HT1080 (cell line): Measurements from ENCODE around the gene RIN2. TPM values are rescaled to one million over a fixed set of nuclear protein-coding genes. Genes with fewer than 3 reads are reported as not detected.

Experiments used
- DNase-seq: peaks from one replicate; pipeline ENCODE4 v3.0.0-alpha.2; 2015; ENCODE audit warnings: low read depth
- polyA plus RNA-seq, 2 experiments: library from polyadenylated mRNA; depleted of rRNA; stranded (reverse); fragments of >200 nt; gene quantifications; 2 replicates each; pipeline ENCODE4 v1.2.3, GENCODE V29; 2015
- total RNA-seq: library from RNA; depleted of rRNA; stranded (reverse); fragments of >200 nt; shearing (Covaris generic); gene quantifications from 2 replicates; pipeline ENCODE4 v1.2.3, GENCODE V29; 2014; rRNA removed

Gene RIN2, protein sequence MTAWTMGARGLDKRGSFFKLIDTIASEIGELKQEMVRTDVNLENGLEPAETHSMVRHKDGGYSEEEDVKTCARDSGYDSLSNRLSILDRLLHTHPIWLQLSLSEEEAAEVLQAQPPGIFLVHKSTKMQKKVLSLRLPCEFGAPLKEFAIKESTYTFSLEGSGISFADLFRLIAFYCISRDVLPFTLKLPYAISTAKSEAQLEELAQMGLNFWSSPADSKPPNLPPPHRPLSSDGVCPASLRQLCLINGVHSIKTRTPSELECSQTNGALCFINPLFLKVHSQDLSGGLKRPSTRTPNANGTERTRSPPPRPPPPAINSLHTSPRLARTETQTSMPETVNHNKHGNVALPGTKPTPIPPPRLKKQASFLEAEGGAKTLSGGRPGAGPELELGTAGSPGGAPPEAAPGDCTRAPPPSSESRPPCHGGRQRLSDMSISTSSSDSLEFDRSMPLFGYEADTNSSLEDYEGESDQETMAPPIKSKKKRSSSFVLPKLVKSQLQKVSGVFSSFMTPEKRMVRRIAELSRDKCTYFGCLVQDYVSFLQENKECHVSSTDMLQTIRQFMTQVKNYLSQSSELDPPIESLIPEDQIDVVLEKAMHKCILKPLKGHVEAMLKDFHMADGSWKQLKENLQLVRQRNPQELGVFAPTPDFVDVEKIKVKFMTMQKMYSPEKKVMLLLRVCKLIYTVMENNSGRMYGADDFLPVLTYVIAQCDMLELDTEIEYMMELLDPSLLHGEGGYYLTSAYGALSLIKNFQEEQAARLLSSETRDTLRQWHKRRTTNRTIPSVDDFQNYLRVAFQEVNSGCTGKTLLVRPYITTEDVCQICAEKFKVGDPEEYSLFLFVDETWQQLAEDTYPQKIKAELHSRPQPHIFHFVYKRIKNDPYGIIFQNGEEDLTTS
- 65.7 and 66.1 TPM in 2 replicates for total RNA-seq
- polyA plus RNA-seq (2015; cell fraction: cytosol; rRNA removed): 27.4 and 27.8 TPM in 2 replicates
- polyA plus RNA-seq (2015; cell fraction: nucleus; rRNA removed): 29.8 and 34.0 TPM in 2 replicates

DNA sequence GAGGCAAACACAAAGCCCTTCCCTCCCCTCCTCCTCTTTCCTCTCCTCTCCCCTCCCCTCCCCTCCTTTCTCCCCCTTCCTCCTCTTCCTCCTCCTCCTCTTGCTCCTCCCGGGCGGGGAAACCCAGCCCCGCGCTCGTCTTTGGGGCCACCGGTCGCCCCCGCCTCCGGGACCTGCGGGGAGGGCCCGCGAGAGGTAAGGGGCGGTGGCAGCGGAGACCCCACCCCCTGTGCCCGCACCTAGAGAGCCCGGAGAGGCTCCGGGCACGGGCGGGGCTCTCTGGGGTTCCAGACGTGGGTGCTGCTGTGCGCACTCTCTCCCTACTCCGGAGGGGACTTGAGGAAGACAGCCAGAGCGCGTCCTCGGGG lies at the start of gene RIN2:
TSS of gene RIN2 (plus strand) at position 126 of the 368 bp plus-strand sequence. CDS start 131,344 bp downstream, outside the sequence.
- DNase-seq: no peak

DNA sequence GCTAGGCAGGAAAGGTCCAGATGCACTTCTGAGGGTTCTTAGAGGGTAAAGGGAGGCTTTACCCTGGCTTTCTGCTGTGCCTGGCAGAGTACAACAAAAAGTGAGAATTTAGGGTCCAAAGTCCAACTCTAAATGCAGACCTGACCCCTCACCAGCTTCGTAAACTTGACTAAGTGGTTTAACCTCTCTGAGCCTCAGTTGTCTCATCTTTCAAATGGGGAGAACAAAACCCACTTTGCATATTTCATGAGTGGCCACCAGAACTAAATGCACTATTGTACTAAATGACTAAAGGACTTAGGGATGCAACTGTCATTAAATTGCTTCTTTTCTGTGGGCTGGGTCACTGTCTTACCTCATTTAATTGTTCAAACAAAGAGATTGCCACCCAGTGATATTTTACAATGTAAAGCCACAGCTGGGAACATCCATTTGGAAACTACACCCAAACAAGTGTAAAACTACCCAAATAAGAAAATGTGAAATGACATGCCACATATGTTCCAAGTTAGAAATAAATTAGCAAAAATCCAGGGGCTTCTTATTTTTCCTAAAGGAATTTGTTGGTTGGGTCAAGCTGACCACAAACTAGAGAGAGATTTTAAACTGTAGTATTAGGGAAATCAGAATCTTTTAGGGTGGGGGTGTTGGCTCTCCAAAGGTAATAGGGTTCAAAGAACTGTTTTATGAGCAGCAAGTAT lies 48.3 kb upstream of the RIN2 start:
- no peak for DNase-seq

DNA sequence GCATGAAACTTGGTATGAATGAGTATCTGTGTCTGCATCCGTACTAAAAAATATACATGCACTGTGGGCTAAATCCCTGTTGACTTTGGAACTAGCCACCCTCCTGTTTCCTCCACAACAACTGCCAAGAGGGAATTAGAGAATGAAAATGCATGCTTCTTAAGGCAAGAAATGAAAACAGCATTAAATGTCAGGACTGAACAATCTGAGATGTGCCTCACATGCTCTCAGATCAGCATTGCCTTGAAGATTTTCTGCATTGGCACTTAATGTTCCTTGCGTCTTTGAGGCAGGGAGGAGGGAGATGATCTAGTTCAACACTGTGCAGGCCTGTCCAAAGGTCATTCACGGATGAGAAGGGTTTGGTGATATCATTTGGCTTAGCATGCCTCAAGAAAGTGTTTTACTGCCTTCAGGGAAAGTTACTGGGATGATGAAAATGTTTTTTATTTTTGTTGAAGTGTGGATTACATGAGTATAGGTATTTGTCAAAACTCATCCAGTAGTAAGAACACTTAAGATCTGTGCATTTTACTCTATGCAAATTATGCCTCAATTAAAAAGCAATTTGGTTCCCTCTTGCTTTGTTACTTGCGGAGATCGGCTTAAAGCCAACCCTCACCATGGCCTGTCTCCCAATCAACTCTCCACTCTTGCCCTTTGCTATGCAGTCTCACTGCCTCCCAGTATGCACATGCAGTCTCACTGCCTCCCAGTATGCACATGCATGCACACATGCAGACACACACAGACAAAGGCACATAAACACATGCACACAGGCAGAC lies 47.5 kb upstream of the RIN2 start:
- DNase-seq: no peak

DNA sequence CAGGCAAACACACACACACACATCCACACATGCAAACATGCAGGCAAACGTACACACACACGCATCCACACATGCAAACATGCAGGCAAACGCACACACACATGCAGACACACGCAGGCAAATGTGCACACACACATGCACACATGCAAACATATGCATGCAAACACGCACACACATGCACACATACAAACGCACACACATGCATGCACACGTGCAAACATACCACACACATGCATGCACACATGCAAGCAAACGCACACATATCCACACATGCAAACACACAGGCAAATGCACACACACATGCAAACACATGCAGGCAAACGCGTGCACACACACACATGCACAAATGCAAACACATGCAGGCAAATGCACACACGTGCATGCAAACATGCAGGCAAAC lies 46.9 kb upstream of the RIN2 start:
- DNase-seq: no peak

DNA sequence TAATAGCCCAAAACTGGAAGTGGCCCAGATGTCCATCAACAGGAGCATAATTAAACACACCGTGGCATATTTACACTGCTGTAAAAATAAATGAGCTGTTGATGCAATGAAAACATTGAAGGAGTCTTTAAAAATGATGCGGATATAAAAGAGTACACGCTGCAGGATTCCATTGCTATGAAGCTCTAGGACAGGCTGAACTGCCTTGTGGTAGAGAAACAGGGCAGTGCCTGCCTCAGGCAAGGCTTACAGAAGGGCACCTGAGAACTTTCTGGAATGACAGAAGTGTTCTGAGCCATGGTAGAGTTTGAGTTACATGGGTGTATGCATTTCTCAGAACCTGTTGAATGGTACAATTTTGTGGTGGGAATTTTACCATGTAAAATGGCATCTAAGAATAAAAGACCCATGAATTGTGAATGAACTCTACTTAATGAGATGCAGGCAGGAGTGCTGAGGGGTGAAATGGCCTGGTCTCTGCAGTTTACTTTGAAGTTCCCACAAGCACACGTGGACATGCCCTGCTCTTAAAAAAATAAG lies 45.3 kb upstream of the RIN2 start:
- DNase-seq: no peak

DNA sequence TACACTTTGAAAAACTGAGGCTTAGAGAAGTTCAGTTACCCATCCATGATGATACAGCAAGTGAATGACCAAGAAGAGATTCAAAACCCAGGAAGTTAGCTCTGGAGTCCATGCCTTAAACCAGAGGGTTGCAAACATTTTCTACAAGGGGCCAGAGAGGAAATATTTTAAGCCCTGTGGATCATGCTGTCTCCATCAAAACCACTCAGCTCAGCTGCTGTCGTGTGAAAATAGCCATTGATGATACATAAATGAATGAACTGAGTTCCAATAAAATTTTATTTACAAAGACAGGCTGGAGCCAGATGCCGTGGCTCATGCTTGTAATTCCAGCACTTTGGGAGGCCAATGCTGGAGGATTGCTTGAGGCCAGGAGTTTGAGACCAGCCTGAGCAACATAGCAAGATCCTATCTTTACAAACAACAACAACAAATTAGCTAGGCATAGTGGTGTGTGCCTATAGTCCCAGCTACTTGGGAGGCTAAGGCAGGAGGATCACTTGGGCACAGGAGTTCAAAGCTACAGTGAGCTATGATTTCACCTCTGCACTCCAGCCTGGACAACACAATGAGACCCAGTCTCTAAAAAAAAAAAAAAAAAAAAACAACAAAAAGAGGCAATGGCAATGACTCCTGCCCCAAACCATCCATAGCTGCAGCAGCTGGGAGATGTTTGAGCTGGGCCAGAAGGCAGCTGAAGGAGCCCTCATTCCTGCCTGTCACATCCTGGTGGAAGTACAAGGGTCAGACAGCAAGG lies 44.1 kb upstream of the RIN2 start:
- no peak for DNase-seq

DNA sequence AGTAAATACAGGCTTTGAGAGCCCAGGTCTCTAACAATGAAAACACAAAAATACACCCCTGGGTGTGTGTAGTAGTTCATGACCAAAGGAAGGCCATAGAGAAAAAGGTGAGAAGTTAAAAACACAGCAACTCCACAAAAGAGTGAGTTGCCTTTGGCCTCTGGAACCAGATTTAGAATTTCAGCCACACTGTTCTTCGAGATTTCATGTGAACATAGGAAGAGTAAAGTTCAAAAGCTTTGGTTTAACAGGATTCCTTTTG lies 43.5 kb upstream of the RIN2 start:
- no peak for DNase-seq

DNA sequence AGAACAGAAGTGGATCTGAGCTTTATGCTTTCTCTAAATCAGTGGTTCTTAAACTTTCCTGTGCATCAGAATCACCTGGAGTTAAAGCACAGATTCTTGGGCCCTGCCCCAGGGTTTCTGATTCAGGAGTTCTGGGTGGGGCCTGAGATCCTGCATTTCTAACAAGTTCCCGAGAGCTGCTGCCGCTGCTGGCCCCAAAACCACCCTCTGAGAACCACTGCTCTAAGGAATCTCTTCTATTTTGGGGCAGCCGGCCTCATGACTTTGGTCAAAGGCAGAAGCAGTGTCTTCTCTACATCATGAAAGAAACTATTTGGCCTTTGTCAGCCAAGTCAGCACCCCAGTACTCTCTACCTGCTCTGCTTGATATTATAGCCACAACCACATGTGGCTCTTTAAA lies 42.1 kb upstream of the RIN2 start:
- DNase-seq: no peak

DNA sequence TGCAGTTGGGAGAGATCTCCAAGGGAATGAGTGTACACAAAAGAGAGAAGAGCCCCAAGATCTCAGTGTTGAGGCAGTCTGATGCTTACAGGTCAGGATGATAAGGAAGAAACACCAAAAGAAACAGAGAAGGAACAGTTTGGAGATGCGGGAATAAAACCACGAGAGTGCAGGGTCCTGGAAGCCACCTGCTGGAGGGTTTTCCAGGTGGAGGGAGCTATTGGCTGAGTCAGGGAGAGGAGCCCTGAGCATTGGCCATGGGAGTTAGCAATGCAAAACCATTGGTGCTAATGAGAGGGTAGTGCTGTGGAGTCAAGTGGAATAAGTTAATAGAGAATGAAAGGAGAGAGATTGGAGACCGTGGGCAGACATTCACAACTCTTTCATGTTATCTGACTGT lies 39.2 kb upstream of the RIN2 start:
- no peak for DNase-seq

DNA sequence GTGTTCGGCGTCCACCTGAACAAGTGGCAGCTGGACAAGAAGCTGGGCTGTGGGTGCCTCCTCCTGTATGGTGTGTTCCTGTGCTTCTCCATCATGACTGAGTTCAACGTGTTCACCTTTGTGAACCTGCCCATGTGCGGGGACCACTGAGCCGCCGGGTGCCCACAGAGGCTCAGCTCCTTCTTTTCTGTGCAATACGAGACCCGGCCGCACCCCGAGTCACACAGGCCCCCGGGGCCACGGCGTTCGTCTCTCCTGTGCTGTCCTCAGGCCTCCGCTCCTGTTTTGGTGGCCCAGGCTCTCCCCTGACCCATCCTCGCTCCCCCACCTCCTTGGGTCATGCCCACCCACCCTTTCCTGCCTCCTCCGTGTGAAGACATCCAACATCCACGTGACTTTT lies 37.1 kb upstream of the RIN2 start:
- DNase-seq: no peak

DNA sequence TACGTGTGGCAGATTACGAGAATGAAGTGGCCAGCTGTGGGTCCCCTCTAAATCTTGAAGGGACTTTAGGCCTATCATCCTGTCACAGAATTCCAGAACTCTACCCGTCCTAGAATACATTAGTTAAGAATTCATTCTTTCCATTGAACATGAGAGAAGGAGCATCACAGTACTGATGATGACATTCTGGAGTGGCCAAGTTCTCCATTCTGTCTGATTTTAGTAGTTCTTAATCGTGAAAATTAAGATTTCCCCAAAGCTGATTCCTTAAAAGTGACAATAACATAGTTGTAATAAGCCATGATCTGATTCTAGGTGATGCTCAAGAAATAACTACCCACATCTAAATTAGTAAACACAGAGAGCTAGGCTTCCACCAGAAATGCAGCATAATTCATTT lies 35.0 kb upstream of the RIN2 start:
- DNase-seq: no peak

DNA sequence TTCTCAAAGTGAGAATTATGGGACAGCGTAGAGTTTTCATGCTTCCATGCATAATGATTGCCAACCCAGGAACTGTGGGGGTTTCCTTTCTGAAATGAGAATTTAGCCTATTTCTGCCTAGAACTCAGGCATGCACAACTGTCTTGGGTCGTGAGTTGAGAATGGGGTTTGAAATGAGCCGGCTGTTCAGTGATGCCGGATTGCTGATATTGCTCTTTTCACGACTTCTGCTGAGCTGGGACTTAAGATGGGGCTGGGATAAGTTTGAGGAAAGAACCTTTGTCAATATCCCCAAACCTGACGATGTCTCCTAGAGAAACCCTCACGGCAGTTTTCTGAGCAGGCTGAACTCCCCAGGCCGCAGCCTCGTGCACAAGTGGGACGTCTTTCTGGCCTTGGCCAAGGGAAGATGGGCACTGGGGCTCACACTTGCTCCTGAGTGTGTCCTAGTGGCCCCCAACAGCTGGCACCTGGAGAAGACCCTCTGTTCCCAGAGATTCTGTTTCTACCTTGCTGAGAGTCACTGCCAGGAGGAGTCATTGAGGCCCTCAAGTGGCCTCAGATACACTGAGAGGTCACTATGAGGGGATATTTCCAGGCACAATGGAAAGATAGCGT lies 34.1 kb upstream of the RIN2 start:
- no peak for DNase-seq

DNA sequence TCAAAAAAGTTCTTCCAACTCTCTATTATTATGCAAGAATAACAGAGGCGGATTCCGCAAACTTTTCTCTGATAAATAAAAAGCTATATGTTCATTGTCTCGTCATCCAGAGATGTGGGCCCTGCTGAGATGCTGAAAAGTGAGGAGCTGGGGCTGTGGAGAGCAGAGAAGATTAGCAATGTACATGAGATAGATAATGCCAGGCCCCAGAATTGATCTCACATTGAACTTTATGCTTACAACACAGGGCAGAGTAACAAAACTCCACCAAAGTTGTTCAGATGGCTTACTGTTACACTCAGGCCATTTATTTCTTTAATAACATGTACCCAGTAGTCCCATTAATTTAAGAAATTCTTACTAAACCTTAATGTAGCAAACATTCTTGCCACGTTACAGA lies 32.7 kb upstream of the RIN2 start:
- DNase-seq: no peak

DNA sequence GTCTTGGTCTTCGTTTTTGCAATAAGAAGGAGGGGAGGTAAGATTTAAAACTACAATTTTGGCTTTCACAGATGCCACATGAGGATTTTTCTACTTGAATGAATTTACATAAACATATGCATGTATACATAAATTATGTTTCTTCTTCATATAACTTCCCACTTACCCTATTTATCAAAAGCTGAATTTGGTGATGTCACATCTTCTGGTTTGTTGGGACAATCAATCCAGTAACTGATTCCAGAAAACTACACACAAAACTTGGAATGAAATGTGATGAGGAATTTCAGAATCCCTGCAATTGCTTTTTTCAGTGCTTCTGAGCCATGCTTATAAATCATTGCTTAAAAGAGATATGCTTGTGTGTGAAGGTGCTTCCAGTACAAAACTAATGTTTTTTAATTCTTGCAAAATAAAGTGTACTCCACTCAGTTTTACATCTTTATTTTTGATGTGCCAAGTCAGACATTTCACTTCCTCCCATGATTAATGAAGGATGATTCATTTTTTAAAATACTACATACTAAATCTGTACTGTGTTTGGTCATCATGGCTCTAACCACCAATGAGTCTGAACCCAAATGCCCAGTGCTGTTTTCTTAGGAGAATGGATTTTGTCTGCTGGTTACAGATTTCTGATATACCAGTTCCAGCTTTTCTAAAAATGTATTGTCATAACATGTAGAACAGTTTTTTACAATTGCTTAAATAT lies 32.1 kb upstream of the RIN2 start:
- peak; percentile 52 for DNase-seq

DNA sequence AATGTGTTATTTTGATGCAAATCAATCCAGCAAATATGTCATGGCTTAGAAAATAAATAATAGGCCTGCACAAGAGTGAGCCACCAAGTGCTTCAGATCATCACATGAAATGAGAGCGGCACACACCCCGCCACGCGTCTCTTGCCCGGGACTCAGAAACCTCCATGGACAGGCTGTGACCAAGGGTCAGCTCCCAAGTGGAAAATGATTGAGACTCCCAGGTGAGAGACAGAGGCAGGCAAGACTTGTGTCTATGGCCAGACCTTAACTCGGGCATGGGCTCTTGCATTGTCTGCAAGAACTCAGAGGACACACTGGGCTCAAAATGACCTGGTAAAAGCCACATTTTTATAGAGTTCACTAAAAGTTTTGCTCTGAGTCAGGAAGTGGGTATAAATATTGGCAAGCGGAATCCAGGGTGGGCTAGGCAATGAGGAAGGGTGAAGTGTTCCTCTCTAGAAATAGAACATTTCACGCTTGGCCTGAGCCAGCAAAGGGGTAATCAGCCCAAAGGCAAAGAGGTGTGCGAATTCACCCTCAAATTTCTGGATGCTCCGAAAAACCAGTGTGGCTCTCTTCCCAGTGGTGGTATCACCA lies 30.7 kb upstream of the RIN2 start:
- no peak for DNase-seq

DNA sequence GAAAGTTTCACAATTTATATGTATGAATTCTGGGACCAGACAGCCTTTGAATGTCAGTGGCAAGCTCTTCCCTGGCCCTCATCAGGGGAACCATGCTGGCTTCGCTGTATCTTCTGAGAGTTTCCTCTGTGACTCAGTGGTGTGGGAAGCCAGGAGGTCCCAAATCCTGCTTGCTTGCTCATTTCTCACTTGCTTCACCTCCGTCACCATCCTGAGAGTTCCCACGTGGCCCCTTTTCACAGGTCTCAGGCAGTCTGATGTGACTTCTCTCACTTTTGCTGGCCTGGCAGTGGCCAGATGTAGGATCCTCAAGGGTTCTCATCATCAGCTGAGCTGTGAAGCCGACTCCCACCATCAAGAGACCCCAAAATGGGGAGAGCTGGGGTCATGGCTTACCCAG lies 28.4 kb upstream of the RIN2 start:
- no peak for DNase-seq

DNA sequence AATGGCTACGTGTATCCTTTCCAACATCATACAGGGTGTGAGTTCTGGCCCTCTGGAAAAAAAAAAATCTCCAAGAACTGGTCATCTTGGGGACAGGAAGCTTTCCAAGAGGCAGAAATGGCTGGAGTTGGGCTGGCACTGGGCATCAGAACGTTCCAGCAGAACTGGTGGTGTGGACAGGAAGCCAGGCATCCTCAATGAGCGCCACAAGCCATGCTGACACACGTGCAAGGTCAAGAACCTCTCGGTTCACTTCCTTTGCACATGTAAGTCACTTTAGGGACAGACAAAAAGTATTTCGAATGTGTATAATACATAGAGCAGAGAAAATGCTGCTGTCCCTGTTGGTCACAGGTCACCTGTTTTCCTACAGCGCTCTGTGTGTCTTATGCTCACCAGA lies 27.4 kb upstream of the RIN2 start:
- DNase-seq: no peak

DNA sequence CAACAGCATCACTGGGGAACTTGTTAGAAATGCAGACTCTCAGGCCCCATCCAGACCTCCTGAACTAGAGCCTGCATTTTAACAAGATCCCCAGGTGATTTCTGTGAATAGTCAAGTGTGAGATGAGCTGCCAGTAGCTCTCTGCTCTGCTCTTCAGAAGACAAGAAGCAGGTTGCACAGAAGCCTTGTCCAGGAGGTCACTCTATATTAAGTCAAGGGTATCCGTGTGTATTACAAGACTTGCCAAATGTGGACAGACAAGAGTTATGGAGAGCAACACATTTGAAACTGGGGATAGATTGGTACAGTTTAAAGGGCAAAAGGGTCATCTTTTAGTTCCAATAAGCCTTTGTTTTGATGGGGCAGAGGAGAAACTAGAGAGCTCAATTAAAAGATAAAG lies 23.2 kb upstream of the RIN2 start:
- DNase-seq: no peak

DNA sequence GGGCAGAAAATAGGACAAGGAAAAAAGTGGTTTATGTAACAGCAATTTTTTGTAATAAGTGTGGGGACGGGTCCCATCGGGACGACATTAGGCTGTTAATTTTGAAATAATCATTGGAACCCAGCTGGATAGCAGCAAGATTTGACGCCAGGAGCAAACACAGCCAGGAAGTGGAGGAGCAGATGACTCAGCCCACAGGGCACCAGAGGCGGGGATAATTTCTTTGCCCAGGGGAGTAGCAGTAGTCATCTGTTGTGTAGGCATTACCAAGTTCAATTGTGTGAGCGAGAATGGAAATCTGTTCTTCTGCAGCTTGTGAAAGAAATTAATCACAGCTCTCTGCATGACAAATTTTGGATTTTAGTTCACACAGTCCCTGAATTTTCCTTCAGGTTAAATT lies 22.6 kb upstream of the RIN2 start:
- peak; percentile 93 for DNase-seq
